DOHH2 (cell line): Measurements from ENCODE around the gene OLR1.

Experiments
- H3F3A ChIP-seq: fragments of 200-600 bp; sonication (generic), shearing (Covaris generic); 2 replicates; pipeline ENCODE4 v1.6.0; 2016; ENCODE audit warnings: antibody characterized with exemption, mild to moderate bottlenecking; ENCODE audit not compliant: control insufficient read depth, insufficient read depth
- H3K27ac ChIP-seq: fragments of 200-600 bp; sonication (generic); 2 replicates; pipeline ENCODE4 v1.5.1; 2014; ENCODE audit warnings: low read depth, mild to moderate bottlenecking, low read length, moderate library complexity
- H3K27me3 ChIP-seq: fragments of 200-600 bp; sonication (generic); 2 replicates; pipeline ENCODE4 v1.6.1; 2014; ENCODE audit warnings: mild to moderate bottlenecking, low read length, mixed read lengths; ENCODE audit not compliant: control insufficient read depth
- H3K36me3 ChIP-seq: fragments of 200-600 bp; sonication (generic); 2 replicates; pipeline ENCODE4 v1.6.1; 2014; ENCODE audit warnings: mild to moderate bottlenecking, low read length, moderate library complexity, mixed read lengths; ENCODE audit not compliant: control insufficient read depth
- H3K4me1 ChIP-seq: fragments of 200-600 bp; sonication (generic); 2 replicates; pipeline ENCODE4 v1.6.1; 2014; ENCODE audit warnings: mild to moderate bottlenecking, low read length, mixed read lengths; ENCODE audit not compliant: control insufficient read depth
- H3K4me2 ChIP-seq: fragments of 200-600 bp; sonication (generic); 2 replicates; pipeline ENCODE4 v1.6.0; 2014; ENCODE audit warnings: mild to moderate bottlenecking, low read length, moderate library complexity
- H3K4me3 ChIP-seq: fragments of 200-600 bp; sonication (generic); 2 replicates; pipeline ENCODE4 v1.5.1; 2014; ENCODE audit warnings: mild to moderate bottlenecking, low read length, mixed read lengths
- H3K79me2 ChIP-seq: fragments of 200-600 bp; sonication (generic); 2 replicates; pipeline ENCODE4 v1.6.1; 2014; ENCODE audit warnings: mild to moderate bottlenecking, low read length, mixed read lengths; ENCODE audit not compliant: control insufficient read depth
- H3K9me2 ChIP-seq: fragments of 200-600 bp; sonication (generic); replicated peaks from 2 replicates; pipeline ENCODE4 v1.6.1; 2014; ENCODE audit warnings: mild to moderate bottlenecking, low read length, mixed read lengths; ENCODE audit not compliant: control insufficient read depth
- H3K9me3 ChIP-seq: fragments of 200-600 bp; sonication (generic); 2 replicates; pipeline ENCODE4 v1.6.1; 2014; ENCODE audit warnings: antibody characterized with exemption, low read length, mixed read lengths; ENCODE audit not compliant: control insufficient read depth, insufficient read depth
- H4K20me1 ChIP-seq: fragments of 200-600 bp; sonication (generic); 2 replicates; pipeline ENCODE4 v1.6.0; 2014; ENCODE audit warnings: low read depth, mild to moderate bottlenecking, antibody characterized with exemption, low read length, moderate library complexity; ENCODE audit not compliant: control insufficient read depth, insufficient read depth
- CTCF ChIP-seq: fragments of 200-600 bp; sonication (generic); IDR thresholded peaks from one replicate; pipeline ENCODE4 v1.5.1; 2014; ENCODE audit warnings: antibody characterized with exemption, mild to moderate bottlenecking, low read depth, low read length; ENCODE audit not compliant: poor library complexity, severe bottlenecking
- EZH2phosphoT487 ChIP-seq: fragments of 200-600 bp; sonication (generic); IDR thresholded peaks from 2 replicates; pipeline ENCODE4 v1.6.1; 2017; ENCODE audit warnings: borderline replicate concordance, mild to moderate bottlenecking, antibody characterized with exemption, low read length, moderate library complexity, mixed read lengths

The OLR1 gene

GRCh38 chr12:10132850-10133370 lies 39.0 kb downstream of the OLR1 start:
- H3K4me2 ChIP-seq, result no peak overlapping the region
- no peaks in the 10 kb centered on the region for H3K79me2 ChIP-seq
- no peak overlapping the region for H3K27ac ChIP-seq
- no peak for TF ChIP-seq EZH2phosphoT487
- no peak for TF ChIP-seq CTCF
- no peaks in the 10 kb centered on the region for H3F3A ChIP-seq
- peaks cover 8% of the 10 kb centered on the region for H3K4me1 ChIP-seq
- no peak overlapping the region for H3K4me3 ChIP-seq
- no peaks in the 10 kb centered on the region for H3K9me2 ChIP-seq
- H3K9me3 ChIP-seq, result no peaks in the 10 kb centered on the region
- no peaks in the 10 kb centered on the region for H3K36me3 ChIP-seq
- peaks cover 12% of the 10 kb centered on the region for H3K27me3 ChIP-seq
- no peaks in the 10 kb centered on the region for H4K20me1 ChIP-seq

DNA sequence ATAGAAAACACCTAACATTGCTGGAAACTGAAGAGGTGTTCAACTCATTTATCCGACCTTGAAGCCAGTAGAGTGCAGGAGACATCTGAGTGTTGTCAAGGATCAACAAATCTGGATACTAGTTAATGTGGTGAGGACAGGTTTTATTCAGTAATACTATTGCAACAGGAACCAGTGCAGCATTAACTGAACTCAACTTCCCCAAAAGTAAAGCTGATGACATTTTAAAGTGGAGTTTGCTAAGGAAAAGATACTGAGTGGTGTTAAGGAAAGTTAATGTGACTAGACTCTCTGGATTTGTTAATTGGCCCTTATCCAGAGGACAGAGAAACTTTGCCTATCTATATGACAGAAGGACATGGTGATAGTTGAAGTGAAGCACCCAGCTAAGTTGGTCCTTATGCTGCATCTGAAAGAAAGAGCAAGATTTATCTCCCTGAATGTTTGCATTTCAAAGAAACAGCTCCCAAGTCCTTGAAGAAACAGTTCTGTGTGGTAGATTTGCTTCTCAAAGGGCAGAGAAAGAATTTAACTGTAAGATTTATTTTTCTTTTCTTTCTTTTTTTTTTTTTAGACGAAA lies 40.7 kb downstream of the OLR1 start:
- H3F3A ChIP-seq, result no peaks in the 10 kb centered on the region
- H3K9me3 ChIP-seq, result no peaks in the 10 kb centered on the region
- no peak overlapping the region for H3K27ac ChIP-seq
- H3K4me1 ChIP-seq, result peaks cover 8% of the 10 kb centered on the region
- H3K79me2 ChIP-seq, result no peaks in the 10 kb centered on the region
- no peaks in the 10 kb centered on the region for H3K9me2 ChIP-seq
- no peaks in the 10 kb centered on the region for H4K20me1 ChIP-seq
- no peaks in the 10 kb centered on the region for H3K36me3 ChIP-seq
- peaks cover 6% of the 10 kb centered on the region for H3K27me3 ChIP-seq
- H3K4me2 ChIP-seq, result no peak overlapping the region
- TF ChIP-seq CTCF, result no peak
- no peak for TF ChIP-seq EZH2phosphoT487
- no peak overlapping the region for H3K4me3 ChIP-seq

DNA sequence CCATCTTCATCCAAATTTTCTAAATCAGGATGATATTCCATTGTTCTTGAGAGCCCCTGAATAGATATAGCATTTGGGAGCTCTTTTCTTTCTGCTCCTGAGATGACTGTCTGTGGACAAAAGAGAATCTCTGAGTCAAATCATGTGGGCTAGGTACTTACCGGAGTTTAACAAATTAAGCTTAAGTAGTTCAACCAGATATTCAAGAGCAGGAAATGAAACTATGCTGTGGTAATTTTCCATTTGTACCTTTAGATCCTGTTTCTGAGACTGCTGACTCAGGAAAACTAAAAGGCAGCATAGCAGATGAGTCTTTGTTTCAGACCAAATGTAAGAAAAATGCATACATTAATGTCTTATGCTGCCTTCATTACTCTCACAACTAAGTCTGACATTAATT lies 41.9 kb downstream of the OLR1 start, which contains the start of gene CLEC7A:
CLEC7A (minus strand) TSS at position 158 of the 400 bp plus-strand sequence; CDS start at position 41, 117 bp downstream.
- Histone ChIP-seq H3K4me2 (peak within 1 kb of the TSS; percentile 38), H3K27ac (no peak within 1 kb of the TSS)
- TF ChIP-seq EZH2phosphoT487, result no peak
- no peak for TF ChIP-seq CTCF

More for the DNA sequence above, 41.9 kb downstream of the OLR1 start, which contains the start of gene CLEC7A:
- Histone ChIP-seq H3F3A (no peaks in the 10 kb centered on the region), H3K27me3 (peaks cover 9% of the 10 kb centered on the region), H3K9me2 (no peaks in the 10 kb centered on the region), H3K36me3 (no peaks in the 10 kb centered on the region), H3K9me3 (no peaks in the 10 kb centered on the region), H3K4me1 (peaks cover 8% of the 10 kb centered on the region), H3K79me2 (no peaks in the 10 kb centered on the region), H3K4me3 (no peak within 1 kb of the TSS), H4K20me1 (no peaks in the 10 kb centered on the region)
